K562 (cell line): ENCODE results near the gene NME4. TPM values are rescaled to one million over a fixed set of nuclear protein-coding genes. Genes with fewer than 3 reads are reported as not detected.
"Not testable (repeated sequence)": the region's sequence is repeated elsewhere in the genome, so short reads cannot be mapped to it uniquely, and the experiment has no call there.

ENCODE experiments used
- ATAC-seq: fragments of 200-7000 bp; cut with Tn5 transposase; 3 replicates; pipeline ENCODE4 v1.9.1; 2020; ENCODE audit warnings: moderate library complexity
- BruUV-seq: library from RNA; stranded (reverse); fragments of 400-500 nt; replicated peaks from 2 replicates; lab custom pipeline; 2021; lab: Mats Ljungman, UMichigan
- CTCF ChIA-PET: fragments of 300-600 bp; formaldehyde crosslinking; extraction: SDS; loops from one replicate; lab custom pipeline; 2021; ENCODE audit warnings: low intra/inter-chr PET ratio; lab: Yijun Ruan, JAX
- POLR2A ChIA-PET: fragments of 300-600, 350-650 bp; sonication (Branson Sonifier 250); formaldehyde crosslinking; extraction: SDS; loops from one replicate; lab custom pipeline; 2021; ENCODE audit warnings: antibody characterized with exemption, inconsistent platforms; lab: Yijun Ruan, JAX
- DNase-seq, 4 experiments: peaks; one replicate each; pipeline versions ENCODE4 v3.0.0 to v3.0.0-alpha.2; 2011 to 2018; ENCODE audit warnings: low spot score in 3 of 4, mixed read lengths in 3 of 4; ENCODE audit errors: extremely low read depth in 1 of 4
- FAIRE-seq: peaks from 2 replicates; lab custom pipeline; 2011; peaks lifted over from hg19 to GRCh38; lab: Jason Lieb, UNC
- H2AFZ ChIP-seq: 2 replicates; pipeline ENCODE4 v1.6.0; 2011; ENCODE audit warnings: low read depth, low read length, control low read depth, inconsistent platforms
- H3K27ac ChIP-seq: fragments of 200-600 bp; 3 replicates; pipeline ENCODE4 v1.8.0; 2011; ENCODE audit warnings: low read depth, mild to moderate bottlenecking, control low read depth, inconsistent platforms, low read length, moderate library complexity, mixed read lengths; ENCODE audit errors: extremely low read depth
- H3K27me3 ChIP-seq, 2 experiments: fragments of 300-600 bp in 1 of 2; 2 replicates in 1 of 2; 3 replicates in 1 of 2; pipeline versions ENCODE4 v1.6.0 to v1.8.0; 2011; ENCODE audit warnings: inconsistent platforms in 2 of 2, low read length in 2 of 2, mild to moderate bottlenecking in 1 of 2, mixed read lengths in 1 of 2, moderate library complexity in 1 of 2; ENCODE audit not compliant: control insufficient read depth in 2 of 2, insufficient read depth in 2 of 2
- H3K36me3 ChIP-seq: fragments of 300-600 bp; 3 replicates; pipeline ENCODE4 v1.8.0; 2011; ENCODE audit warnings: mild to moderate bottlenecking, low read length, inconsistent platforms; ENCODE audit not compliant: control insufficient read depth, insufficient read depth
- H3K4me1 ChIP-seq, 2 experiments: fragments of 200-600 bp in 1 of 2; replicated peaks in 1 of 2; 2 replicates in 1 of 2; 3 replicates in 1 of 2; pipeline versions ENCODE4 v1.5.1 to v1.8.0; 2011; ENCODE audit warnings: inconsistent platforms in 2 of 2, low read length in 2 of 2, mild to moderate bottlenecking in 1 of 2, mixed read lengths in 1 of 2, moderate library complexity in 1 of 2; ENCODE audit not compliant: control insufficient read depth in 2 of 2, insufficient read depth in 2 of 2
- H3K4me2 ChIP-seq: 2 replicates; pipeline ENCODE4 v1.6.1; 2011; ENCODE audit warnings: low read length, control low read depth, inconsistent platforms, mixed read lengths; ENCODE audit not compliant: insufficient read depth
- H3K4me3 ChIP-seq: fragments of 200-600 bp; sonication (generic), shearing (Covaris generic); 2 replicates; pipeline ENCODE4 v1.5.1; 2016; ENCODE audit warnings: control low read depth, inconsistent platforms
- H3K79me2 ChIP-seq: fragments of 200-600 bp; 3 replicates; pipeline ENCODE4 v1.8.0; 2011; ENCODE audit warnings: low read length, inconsistent platforms; ENCODE audit not compliant: control insufficient read depth, insufficient read depth
- H3K9ac ChIP-seq, 2 experiments: 2 replicates each; pipeline versions ENCODE4 v1.6.0 to v1.6.1; 2011; ENCODE audit warnings: low read depth in 2 of 2, low read length in 2 of 2, control low read depth in 1 of 2, inconsistent platforms in 1 of 2, mild to moderate bottlenecking in 1 of 2, mixed read lengths in 1 of 2; ENCODE audit not compliant: insufficient read depth in 1 of 2
- H3K9me1 ChIP-seq: one replicate; pipeline ENCODE4 v1.6.0; 2011; ENCODE audit warnings: inconsistent platforms, mild to moderate bottlenecking, low read length, moderate library complexity; ENCODE audit not compliant: control insufficient read depth, insufficient read depth
- H3K9me3 ChIP-seq: replicated peaks from 2 replicates; pipeline ENCODE4 v1.5.1; 2011; ENCODE audit warnings: low read depth, low read length, inconsistent platforms; ENCODE audit not compliant: control insufficient read depth, insufficient read depth
- H4K20me1 ChIP-seq: replicated peaks from 2 replicates; pipeline ENCODE4 v1.6.1; 2011; ENCODE audit warnings: low read length, inconsistent platforms, mixed read lengths; ENCODE audit not compliant: control insufficient read depth, insufficient read depth
- DEAF1 ChIP-seq: fragments of 450-650 bp; formaldehyde crosslinking; IDR thresholded peaks from 2 replicates; pipeline ENCODE4 v1.4.0; 2020; ENCODE audit warnings: mild to moderate bottlenecking, moderate library complexity
- E2F4 ChIP-seq: sonication (generic); formaldehyde crosslinking; IDR thresholded peaks from 2 replicates; pipeline ENCODE4 v1.8.0; 2022; ENCODE audit warnings: mild to moderate bottlenecking, low read depth, missing genetic modification reagents
- ILK ChIP-seq: fragments of 450-650 bp; IDR thresholded peaks from 2 replicates; pipeline ENCODE4 v1.6.1; 2016; ENCODE audit warnings: missing genetic modification characterization, low read depth, mild to moderate bottlenecking, missing compliant biosample characterization, moderate library complexity, borderline replicate concordance
- MAX ChIP-seq: sonication (generic); formaldehyde crosslinking; IDR thresholded peaks from 2 replicates; pipeline ENCODE4 v1.9.0; 2022; ENCODE audit warnings: mild to moderate bottlenecking, missing genetic modification reagents
- POLR2G ChIP-seq: fragments of 200-400 bp; formaldehyde crosslinking; IDR thresholded peaks from 2 replicates; pipeline ENCODE4 v1.6.1; 2017; ENCODE audit warnings: low read depth, mild to moderate bottlenecking, antibody characterized with exemption, low read length, moderate library complexity
- RAD21 ChIP-seq, 2 experiments: fragments of 250-450 bp in 1 of 2; fragments of 450-650 bp in 1 of 2; sonication (Bioruptor Pico) in 1 of 2; formaldehyde crosslinking in 1 of 2; IDR thresholded peaks in 1 of 2; conservative IDR thresholded peaks in 1 of 2; 2 replicates each; pipeline versions ENCODE4 v1.4.0 to v1.8.0; 2020 to 2022; ENCODE audit warnings: mild to moderate bottlenecking in 2 of 2, moderate library complexity in 1 of 2
- STAG1 ChIP-seq: sonication (generic); formaldehyde crosslinking; IDR thresholded peaks from 2 replicates; pipeline ENCODE4 v1.5.0; 2020; ENCODE audit warnings: missing genetic modification reagents, borderline replicate concordance
- ZFP1 ChIP-seq: fragments of 450-650 bp; formaldehyde crosslinking; IDR thresholded peaks from 2 replicates; pipeline ENCODE4 v1.4.0; 2020; ENCODE audit warnings: mild to moderate bottlenecking, mixed read lengths
- ZNF3 ChIP-seq: fragments of 250-450 bp; sonication (Bioruptor Pico); IDR thresholded peaks from 2 replicates; pipeline ENCODE4 v1.5.0; 2021; ENCODE audit warnings: mild to moderate bottlenecking, moderate library complexity
- ZNF436 ChIP-seq: fragments of 250-450, 450-650 bp; sonication (Bioruptor Pico); formaldehyde crosslinking; IDR thresholded peaks from 2 replicates; pipeline ENCODE4 v1.7.0; 2020; ENCODE audit warnings: mild to moderate bottlenecking
- WGBS: fragments of 100-300 bp; shearing (Covaris generic); methylation state at CpG from one replicate; pipeline ENCODE4 v1.1.6; 2016; ENCODE audit warnings: low coverage, mixed read lengths; ENCODE audit not compliant: insufficient coverage; ENCODE audit errors: missing lambda C conversion rate; 5-methylcytosine and 5-hydroxymethylcytosine counted together
- in situ Hi-C: fragments of 300-500 bp; cut with MboI; formaldehyde crosslinking; loops from 4 replicates; pipeline ENCODE4 v1.15.0; 2018; ENCODE audit warnings: inconsistent platforms, mixed read lengths
- intact Hi-C: fragments of 100-400 bp; cut with micrococcal nuclease; formaldehyde crosslinking; loops from 2 replicates; pipeline ENCODE4 v1.14.2; 2022
- polyA plus RNA-seq, 8 experiments: library from polyadenylated mRNA; depleted of rRNA in 4 of 8; stranded (reverse) in 5 of 8; unstranded in 3 of 8; fragments of >200 nt; fragmentation: Nextera tagmentation in 2 of 8; fragmentation: Illumina TruSeq in 1 of 8; extraction: Ambion mirVana in 2 of 8; extraction: Trizol in 1 of 8; gene quantifications; 2 replicates each; pipeline versions ENCODE4 v1.2.1 to v1.2.3, GENCODE V29; 2011 to 2014; ENCODE audit warnings: inconsistent platforms in 1 of 8, missing spikeins in 1 of 8
- total RNA-seq, 7 experiments: library from RNA; depleted of rRNA in 6 of 7; stranded (reverse); fragments of >200 nt in 6 of 7; fragmentation: Illumina TruSeq in 2 of 7; extraction: Trizol in 2 of 7; gene quantifications; 2 replicates each; pipeline versions ENCODE4 v1.2.1 to v1.2.3, GENCODE V29; 2011 to 2021; ENCODE audit warnings: low replicate concordance in 1 of 7

The NME4 gene
- total and polyA plus RNA-seq, 9 of the 15 experiments (the other 6 are each of a cell fraction or from before 2014, with no cell fraction given) = 15.4 to 264 (median 139) TPM

GRCh38 chr16:361872-362701, 34.9 kb upstream of the NME4 start (continued):
- no peak for TF ChIP-seq E2F4 (CRISPR knock-in tag)
- TF ChIP-seq ILK = no peak
- TF ChIP-seq STAG1 (CRISPR knock-in tag) = peak; percentile 90; the same call in 1 of the 2 replicates
- TF ChIP-seq RAD21 (CRISPR knock-in tag; conservative IDR thresholded peaks at IDR 0.05 in 1 of 2, IDR thresholded peaks at IDR 0.05 in 1 of 2) = peak; percentile 75 to 84
- TF ChIP-seq DEAF1 (CRISPR knock-in tag) = peak; percentile 59
- 0 out of 2 replicates have a peak, but pooled peaks have one; percentile 32 for TF ChIP-seq MAX (CRISPR knock-in tag)
- TF ChIP-seq POLR2G = 0 out of 2 replicates have a peak, but pooled peaks have one; percentile 18
- no peak for TF ChIP-seq ZFP1 (CRISPR knock-in tag)
- no peak for TF ChIP-seq ZNF436
- no peak for TF ChIP-seq ZNF3 (CRISPR knock-in tag)

- H3K79me2 ChIP-seq, H4K20me1 ChIP-seq, DNase-seq, H3K9me3 ChIP-seq, ATAC-seq, BruUV-seq, H3K9me1 ChIP-seq, H3K27ac ChIP-seq, intact Hi-C loops, FAIRE-seq, in situ Hi-C loops, H3K4me2 ChIP-seq, H2AFZ ChIP-seq, H3K4me3 ChIP-seq, H3K27me3 ChIP-seq: not testable (repeated sequence)
- peak overlapping the region in 1 of 2 experiments; percentile 77; a peak in 2 of 4 replicates for H3K9ac ChIP-seq
- POLR2A ChIA-PET = interaction anchor here (0.6 to 1.6 kb wide), 6 partner anchors 8 to 321 kb away, joined by 3 to 4 read pairs (median 4); partner anchors contain the start of genes JMJD8 and MRPL28
- WGBS = 72% methylated on average over 7 of the region's 24 CpGs
- CTCF ChIA-PET = interaction anchor here (0.9 to 1.0 kb wide), 2 partner anchors 256 to 297 kb away, joined by 3 to 8 read pairs; no protein-coding TSS in a partner anchor
- peaks cover 18% of the 10 kb centered on the region; the same call in 2 of the 3 replicates for H3K36me3 ChIP-seq
- peaks cover 6 to 80% of the 10 kb centered on the region in 2 experiments; a peak in 4 of 5 replicates for H3K4me1 ChIP-seq
Measured at GRCh38 chr16:362702-362999, 34.3 kb upstream of the NME4 start.
